ENCODE measurements around the gene LMF1.
"Not testable (repeated sequence)": the region's sequence is repeated elsewhere in the genome, so short reads cannot be mapped to it uniquely, and the experiment has no call there.

LMF1 gene

DNA sequence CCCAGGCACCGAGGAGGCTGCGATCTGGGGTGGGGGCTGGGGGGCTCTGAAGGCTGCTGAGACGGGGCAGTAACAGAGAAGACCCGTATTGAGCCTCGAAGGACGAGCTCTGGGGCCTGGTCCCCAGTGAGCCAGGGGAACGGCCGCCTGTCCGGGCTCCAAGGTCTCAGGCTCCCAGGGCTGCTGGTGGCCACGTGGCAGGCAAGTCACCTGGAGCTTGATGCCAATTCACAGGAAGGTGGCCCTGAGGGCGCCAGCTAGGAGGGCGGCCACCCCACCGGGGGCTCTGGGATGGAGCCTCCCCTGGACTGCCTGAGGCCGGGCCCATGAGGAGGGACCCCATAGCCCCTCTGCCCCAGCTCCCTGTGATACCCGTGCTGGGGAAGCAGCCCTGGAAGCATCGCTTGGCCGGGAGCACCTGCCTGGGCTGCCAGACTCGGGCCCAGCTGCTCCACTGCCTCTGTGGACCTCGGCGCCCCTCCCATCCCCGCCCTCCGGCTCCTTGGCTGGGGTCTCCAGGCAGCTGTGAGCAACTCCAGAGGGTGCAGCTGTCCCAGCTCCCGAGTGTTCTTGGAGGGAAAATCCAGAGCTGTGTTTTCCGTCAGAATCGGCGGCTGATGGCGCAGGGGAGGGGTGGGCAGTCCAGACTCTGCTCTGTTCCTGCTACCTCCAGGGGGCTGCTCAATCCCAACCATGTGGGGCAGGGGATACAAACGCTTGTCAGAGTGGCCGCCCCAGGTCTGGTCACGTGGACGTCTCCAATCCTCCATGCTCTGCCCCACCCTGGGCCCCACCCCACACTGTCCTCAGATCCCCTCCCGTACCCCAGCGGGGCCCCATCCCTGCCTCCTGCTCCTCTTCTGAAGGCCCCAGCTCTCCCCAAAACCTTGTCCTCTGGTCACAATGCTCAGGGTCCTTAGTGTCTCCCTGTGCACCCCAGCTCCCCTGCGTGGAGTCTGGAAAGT lies 103.1 kb downstream of the LMF1 start:
- TF ChIP-seq, protein P1, sequence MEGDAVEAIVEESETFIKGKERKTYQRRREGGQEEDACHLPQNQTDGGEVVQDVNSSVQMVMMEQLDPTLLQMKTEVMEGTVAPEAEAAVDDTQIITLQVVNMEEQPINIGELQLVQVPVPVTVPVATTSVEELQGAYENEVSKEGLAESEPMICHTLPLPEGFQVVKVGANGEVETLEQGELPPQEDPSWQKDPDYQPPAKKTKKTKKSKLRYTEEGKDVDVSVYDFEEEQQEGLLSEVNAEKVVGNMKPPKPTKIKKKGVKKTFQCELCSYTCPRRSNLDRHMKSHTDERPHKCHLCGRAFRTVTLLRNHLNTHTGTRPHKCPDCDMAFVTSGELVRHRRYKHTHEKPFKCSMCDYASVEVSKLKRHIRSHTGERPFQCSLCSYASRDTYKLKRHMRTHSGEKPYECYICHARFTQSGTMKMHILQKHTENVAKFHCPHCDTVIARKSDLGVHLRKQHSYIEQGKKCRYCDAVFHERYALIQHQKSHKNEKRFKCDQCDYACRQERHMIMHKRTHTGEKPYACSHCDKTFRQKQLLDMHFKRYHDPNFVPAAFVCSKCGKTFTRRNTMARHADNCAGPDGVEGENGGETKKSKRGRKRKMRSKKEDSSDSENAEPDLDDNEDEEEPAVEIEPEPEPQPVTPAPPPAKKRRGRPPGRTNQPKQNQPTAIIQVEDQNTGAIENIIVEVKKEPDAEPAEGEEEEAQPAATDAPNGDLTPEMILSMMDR (IDR thresholded peaks at IDR 0.05; ENCODE audit: extremely low read depth, missing control alignments): no peak
- DNase-seq (ENCODE audit: low spot score): no peak

DNA sequence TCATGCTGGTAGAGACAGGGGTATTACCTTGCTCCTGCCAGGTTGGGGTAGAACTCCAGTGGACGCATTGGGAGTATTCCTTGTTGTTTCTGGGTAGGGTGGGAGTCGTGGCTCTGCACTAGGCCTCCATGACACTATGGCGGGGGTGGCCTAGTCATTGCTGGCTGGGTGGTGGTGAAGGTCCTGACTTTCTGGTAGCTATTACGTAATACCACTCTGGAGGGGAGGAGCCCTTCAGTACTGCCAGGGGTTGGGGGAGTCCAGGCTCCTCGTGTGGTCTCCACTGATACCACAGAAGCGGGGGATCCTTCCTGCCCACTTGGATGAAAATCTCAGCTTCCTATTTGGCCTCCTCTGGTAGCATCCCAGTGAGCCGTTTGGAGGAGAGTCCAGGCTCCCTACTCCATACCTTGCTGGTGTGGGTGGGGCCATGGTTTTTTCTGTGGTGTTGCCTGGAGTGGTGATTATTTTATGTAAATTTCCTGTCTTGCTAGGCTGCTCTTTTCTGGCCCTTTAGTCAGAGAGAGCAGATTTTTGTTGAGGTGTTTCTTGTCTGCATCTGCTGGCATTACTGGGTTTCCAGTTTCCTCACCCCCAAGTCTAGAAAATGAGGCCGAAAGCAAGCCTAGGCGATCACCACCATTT lies 104.4 kb downstream of the LMF1 start:
- TF ChIP-seq, protein P1 (IDR thresholded peaks at IDR 0.05; ENCODE audit: extremely low read depth, missing control alignments): no peak
- DNase-seq (ENCODE audit: low spot score): no peak

DNA sequence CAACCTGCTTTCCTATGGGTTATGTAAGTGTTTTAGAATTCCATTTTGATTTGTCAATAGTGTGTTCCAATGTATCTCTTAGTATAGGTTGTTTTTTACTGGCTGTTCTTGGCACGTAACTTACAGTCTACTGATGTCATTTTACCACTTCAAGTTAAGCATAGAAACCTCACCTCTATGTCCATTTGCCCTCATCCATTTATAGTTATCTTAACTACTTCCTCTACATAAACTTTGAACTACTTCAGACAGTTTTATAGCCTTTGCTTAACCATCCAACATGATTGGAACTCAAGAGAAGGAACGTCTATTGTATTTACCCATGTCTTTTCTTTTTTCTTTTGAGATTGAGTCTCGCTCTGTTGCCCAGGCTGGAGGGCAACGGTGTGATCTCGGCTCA lies 105.8 kb downstream of the LMF1 start:
- TF ChIP-seq, protein P1 (IDR thresholded peaks at IDR 0.05; ENCODE audit: extremely low read depth, missing control alignments): no peak
- no peak for DNase-seq (ENCODE audit: low spot score)

DNA sequence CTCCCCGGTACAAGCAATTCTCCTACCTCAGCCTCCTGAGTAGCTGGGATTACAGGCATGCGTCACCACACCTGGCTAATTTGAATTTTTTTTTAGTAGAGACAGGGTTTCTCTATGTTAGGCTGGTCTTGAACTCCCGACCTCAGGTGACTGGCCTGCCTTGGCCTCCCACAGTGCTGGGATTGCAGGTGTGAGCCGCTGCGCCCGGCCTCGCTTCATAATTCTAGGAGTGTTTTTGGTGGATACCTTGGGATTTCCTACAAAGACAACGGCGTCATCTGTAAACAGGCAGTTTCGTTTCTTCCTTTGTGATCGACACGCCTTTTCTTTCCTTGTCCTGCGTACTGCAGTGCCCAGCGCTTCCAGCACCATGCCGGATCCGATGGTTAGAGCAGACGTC lies 109.3 kb downstream of the LMF1 start:
- TF ChIP-seq, protein P1 (IDR thresholded peaks at IDR 0.05; ENCODE audit: extremely low read depth, missing control alignments): no peak
- no peak for DNase-seq (ENCODE audit: low spot score)

DNA sequence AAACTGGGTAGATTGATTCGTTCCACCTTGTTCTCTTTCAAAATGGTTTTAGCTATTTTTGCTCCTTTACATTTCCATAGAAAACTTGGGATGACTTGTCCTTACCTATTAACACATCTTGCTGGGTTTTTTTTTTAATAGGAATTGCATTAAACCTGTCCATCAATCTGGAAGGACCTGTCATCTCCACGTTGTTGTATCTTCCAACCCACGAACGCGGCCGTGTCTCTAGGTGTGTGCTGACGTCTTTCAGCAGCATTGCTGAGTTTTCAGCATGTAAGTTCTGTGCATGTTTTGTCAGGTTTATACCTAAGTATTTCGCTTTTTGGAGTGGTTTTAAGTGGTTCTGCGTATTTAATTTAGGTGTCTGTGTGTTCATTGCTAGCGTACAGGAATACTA lies 109.9 kb downstream of the LMF1 start:
- TF ChIP-seq, protein P1 (IDR thresholded peaks at IDR 0.05; ENCODE audit: extremely low read depth, missing control alignments): no peak
- no peak for DNase-seq (ENCODE audit: low spot score)

DNA sequence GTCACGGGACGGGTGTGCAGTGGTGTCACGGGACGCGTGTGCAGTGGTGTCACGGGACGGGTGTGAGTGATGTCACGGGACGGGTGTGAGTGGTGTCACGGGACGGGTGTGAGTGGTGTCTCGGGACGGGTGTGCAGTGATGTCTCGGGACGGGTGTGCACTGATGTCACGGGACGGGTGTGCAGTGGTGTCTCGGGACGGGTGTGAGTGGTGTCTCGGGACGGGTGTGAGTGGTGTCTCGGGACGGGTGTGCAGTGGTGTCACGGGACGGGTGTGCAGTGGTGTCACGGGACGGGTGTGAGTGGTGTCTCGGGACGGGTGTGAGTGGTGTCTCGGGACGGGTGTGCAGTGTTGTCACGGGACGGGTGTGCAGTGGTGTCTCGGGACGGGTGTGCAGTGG lies 111.8 kb downstream of the LMF1 start:
- DNase-seq (ENCODE audit: low spot score): not testable (repeated sequence)

DNA sequence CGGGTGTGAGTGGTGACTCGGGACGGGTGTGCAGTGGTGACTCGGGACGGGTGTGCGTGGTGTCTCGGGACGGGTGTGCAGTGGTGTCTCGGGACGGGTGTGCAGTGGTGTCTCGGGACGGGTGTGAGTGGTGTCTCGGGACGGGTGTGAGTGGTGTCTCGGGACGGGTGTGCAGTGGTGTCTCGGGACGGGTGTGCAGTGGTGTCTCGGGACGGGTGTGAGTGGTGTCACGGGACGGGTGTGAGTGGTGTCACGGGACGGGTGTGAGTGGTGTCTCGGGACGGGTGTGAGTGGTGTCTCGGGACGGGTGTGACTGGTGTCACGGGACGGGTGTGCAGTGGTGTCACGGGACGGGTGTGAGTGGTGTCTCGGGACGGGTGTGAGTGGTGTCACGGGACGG lies 112.3 kb downstream of the LMF1 start:
- DNase-seq (ENCODE audit: low spot score): not testable (repeated sequence)

DNA sequence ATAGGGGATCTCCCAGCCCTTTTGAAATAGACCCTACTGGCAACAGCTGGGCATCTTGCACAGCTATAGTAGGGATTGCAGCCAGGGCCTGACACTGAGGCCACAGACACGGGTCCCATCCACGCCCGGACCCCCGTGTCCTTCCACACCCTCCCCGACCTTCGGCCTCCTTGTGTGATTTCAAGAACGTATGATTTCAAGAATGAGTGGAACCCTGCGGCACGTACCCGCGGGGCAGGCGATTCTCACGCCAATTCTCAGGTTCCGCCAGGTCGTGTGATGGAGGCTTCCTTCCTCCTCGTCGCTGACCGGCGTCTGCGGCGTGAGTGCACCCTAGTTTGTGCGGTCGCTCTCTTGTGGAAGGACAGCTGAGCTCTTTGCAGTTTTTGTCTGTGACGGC lies 114.0 kb downstream of the LMF1 start:
- DNase-seq (ENCODE audit: low spot score): no peak
- TF ChIP-seq, protein P1 (IDR thresholded peaks at IDR 0.05; ENCODE audit: extremely low read depth, missing control alignments): no peak
